HepG2 (cell line): ENCODE data around the gene NXPE4.

ENCODE experiments used
- REPIN1 ChIP-seq: sonication (generic); formaldehyde crosslinking; IDR thresholded peaks from 2 replicates; pipeline ENCODE4 v1.8.0; 2022; ENCODE audit warnings: missing genetic modification reagents, low read depth, mild to moderate bottlenecking, borderline replicate concordance
- SUZ12 ChIP-seq: fragments of 150-350 bp; IDR thresholded peaks from 2 replicates; pipeline ENCODE4 v1.6.1; 2014; ENCODE audit warnings: low read depth, low read length

DNA sequence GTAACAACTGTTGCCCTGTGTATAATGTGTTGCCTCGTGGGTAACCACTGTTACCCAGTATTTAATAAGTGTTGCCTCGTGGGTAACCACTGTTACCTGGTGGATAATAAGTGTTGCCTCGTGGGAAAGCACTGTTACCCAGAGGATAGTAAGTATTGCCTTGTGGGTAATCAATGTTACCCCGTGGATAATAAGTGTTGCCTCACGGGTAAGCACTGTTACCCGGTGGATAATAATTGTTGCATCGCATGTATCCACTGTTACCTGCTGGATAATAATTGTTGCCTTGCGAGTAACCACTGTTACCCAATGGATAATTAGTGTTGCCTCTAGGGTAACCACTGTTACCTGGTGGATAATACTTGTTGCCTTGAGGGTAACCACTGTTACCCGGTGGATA lies 17.1 kb upstream of the NXPE4 start:
- no peak for TF ChIP-seq SUZ12
- no peak for TF ChIP-seq REPIN1 (CRISPR knock-in tag)
